Ectodermal cell (in vitro differentiated cells): Measurements from ENCODE around the gene LRP11. TPM values are rescaled to one million over a fixed set of nuclear protein-coding genes. Genes with fewer than 3 reads are reported as not detected.
"Not testable (repeated sequence)": the region's sequence is repeated elsewhere in the genome, so short reads cannot be mapped to it uniquely, and the experiment has no call there.

Experiments used
- H3K27ac ChIP-seq: 2 replicates; pipeline ENCODE4 v1.7.0; 2013; ENCODE audit warnings: mild to moderate bottlenecking, low read depth, low read length; ENCODE audit not compliant: insufficient read depth, poor library complexity, severe bottlenecking
- H3K27me3 ChIP-seq: 2 replicates; pipeline ENCODE4 v1.7.0; 2013; ENCODE audit warnings: mild to moderate bottlenecking, low read length; ENCODE audit not compliant: insufficient read depth, control insufficient read depth, poor library complexity, severe bottlenecking
- H3K36me3 ChIP-seq: one replicate; pipeline ENCODE4 v1.7.0; 2013; ENCODE audit warnings: low read length; ENCODE audit not compliant: control insufficient read depth, insufficient read depth
- H3K4me1 ChIP-seq: one replicate; pipeline ENCODE4 v1.7.0; 2013; ENCODE audit warnings: low read length; ENCODE audit not compliant: control insufficient read depth, insufficient read depth
- H3K4me3 ChIP-seq: 2 replicates; pipeline ENCODE4 v1.7.0; 2013; ENCODE audit warnings: low read depth, low read length, control low read depth; ENCODE audit not compliant: insufficient read depth
- H3K9me3 ChIP-seq: 2 replicates; pipeline ENCODE4 v1.7.0; 2013; ENCODE audit warnings: mild to moderate bottlenecking, low read length, moderate library complexity; ENCODE audit not compliant: control insufficient read depth
- WGBS, 2 experiments: methylation state at CpG; one replicate each; pipeline ENCODE4 v1.1.7; 2013; ENCODE audit warnings: missing lambda C conversion rate in 2 of 2; 5-methylcytosine and 5-hydroxymethylcytosine counted together
- polyA plus RNA-seq, 4 experiments: library from polyadenylated mRNA; stranded (reverse); fragments of 50-300 nt; gene quantifications; one replicate each; pipeline ENCODE4 v1.2.3, GENCODE V29; 2013

Gene LRP11, protein sequence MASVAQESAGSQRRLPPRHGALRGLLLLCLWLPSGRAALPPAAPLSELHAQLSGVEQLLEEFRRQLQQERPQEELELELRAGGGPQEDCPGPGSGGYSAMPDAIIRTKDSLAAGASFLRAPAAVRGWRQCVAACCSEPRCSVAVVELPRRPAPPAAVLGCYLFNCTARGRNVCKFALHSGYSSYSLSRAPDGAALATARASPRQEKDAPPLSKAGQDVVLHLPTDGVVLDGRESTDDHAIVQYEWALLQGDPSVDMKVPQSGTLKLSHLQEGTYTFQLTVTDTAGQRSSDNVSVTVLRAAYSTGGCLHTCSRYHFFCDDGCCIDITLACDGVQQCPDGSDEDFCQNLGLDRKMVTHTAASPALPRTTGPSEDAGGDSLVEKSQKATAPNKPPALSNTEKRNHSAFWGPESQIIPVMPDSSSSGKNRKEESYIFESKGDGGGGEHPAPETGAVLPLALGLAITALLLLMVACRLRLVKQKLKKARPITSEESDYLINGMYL
- 2.6 TPM for polyA plus RNA-seq (2013, experiment 1 of 4)
- polyA plus RNA-seq (2013, experiment 2 of 4), result 2.3 TPM
- polyA plus RNA-seq (2013, experiment 3 of 4), result 4.2 TPM
- 4.2 TPM for polyA plus RNA-seq (2013, experiment 4 of 4)

DNA sequence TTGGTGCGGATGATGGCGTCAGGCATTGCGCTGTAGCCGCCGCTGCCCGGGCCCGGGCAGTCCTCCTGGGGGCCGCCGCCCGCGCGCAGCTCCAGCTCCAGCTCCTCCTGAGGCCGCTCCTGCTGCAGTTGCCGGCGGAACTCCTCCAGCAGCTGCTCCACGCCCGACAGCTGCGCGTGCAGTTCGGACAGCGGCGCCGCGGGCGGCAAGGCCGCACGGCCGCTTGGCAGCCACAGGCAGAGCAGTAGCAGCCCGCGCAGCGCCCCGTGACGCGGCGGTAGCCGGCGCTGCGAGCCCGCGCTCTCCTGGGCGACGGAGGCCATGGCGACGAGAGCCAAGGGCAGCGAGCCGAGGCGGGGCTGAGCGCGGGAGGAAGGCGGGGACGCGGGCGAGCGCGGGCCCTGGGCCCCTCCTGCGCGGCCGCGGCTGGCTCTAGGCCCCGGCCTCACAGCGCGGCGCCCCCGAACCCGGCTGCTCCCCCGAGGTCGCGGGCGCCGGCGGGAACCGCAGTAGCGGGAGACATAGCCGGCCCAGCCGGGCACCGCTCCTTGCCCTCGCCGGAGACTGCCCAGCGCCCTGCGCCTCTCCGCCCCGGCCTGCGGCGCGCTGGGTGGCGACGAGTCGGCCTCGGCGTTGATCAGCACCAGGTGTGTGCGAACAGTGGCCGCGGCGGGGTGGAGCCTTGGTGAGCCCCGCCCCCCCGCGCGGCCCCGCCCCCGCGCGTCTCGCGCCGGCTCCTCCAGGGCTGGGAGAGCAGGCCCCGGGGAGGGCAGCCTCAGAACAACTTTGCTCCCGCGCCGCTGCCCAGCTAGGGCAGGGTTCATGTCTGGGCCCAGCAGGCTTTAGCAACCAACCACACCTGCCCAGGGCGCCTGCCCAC is at the start of gene LRP11:
LRP11 (minus strand) TSS at position 662 of the 880 bp plus-strand sequence; CDS start at position 323, 339 bp downstream.
- Histone ChIP-seq H3K9me3 (no peaks in the 10 kb centered on the region), H3K27ac (no peak within 1 kb of the TSS), H3K4me1 (no peaks in the 10 kb centered on the region), H3K27me3 (peaks cover 37% of the 10 kb centered on the region), H3K4me3 (peak within 1 kb of the TSS; percentile 53), H3K36me3 (no peaks in the 10 kb centered on the region)
- 0% methylated on average over 110 of the region's 110 CpGs for WGBS, 2 experiments

DNA sequence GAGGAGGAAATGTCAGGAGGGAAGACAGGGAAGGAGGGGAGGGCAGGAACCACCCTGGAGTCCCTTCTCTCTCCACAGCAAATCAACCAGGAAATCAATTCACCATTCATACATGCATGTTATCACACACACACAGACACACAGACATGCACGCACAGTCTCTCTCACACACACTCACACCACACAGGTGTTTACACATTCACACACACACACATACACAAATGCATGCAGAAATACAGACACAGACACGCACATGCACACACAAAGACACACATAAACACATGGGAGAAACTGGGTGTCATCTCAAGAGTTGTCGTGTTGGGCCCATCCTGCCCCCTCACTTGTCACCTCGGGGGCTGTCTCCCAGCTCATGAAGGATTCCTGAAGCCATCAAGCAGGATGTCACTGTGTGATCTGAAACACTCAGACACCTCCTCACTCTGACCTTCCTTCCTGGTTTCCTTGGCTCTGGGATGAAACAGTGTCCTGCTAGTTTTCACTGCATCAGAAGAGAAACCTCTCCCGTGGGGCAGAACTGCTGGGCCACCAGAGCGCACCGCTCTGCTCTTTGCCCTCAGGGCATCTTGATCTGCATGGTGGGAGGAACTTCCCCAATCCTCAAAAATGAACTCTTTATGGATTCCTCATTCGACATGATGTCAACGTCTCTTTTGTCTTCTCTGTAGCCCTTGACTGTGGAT is 49.5 kb upstream of the LRP11 start:
- Histone ChIP-seq H3K27ac (no peak overlapping the region), H3K4me3 (no peak overlapping the region), H3K4me1 (no peaks in the 10 kb centered on the region), H3K36me3 (no peaks in the 10 kb centered on the region), H3K27me3 (peaks cover 10% of the 10 kb centered on the region), H3K9me3 (peaks cover 4% of the 10 kb centered on the region)
- 73 to 77% methylated on average over 9 of the region's 9 CpGs for WGBS, 2 experiments

DNA sequence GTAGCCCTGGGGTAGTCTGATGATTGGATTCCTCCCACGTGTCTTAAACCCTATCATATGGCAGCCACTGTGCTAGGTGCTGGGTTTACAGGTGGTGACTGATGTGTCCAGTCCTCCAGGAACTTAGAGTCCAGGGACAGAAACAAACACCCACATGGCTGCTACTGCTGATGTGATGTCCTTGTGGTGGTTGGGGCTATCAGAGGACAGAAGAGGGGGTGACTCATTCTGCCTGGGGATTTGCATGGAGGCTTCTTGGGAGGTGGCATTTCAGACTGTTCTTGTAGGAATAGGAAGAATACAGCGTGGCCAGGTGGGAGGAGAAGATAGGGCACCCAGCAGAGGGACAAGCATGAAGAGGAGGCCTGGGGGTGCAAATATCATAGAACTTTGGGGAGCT is 48.9 kb upstream of the LRP11 start:
- no peak overlapping the region for H3K27ac ChIP-seq
- 63 to 67% methylated on average over 2 of the region's 2 CpGs for WGBS, 2 experiments

DNA sequence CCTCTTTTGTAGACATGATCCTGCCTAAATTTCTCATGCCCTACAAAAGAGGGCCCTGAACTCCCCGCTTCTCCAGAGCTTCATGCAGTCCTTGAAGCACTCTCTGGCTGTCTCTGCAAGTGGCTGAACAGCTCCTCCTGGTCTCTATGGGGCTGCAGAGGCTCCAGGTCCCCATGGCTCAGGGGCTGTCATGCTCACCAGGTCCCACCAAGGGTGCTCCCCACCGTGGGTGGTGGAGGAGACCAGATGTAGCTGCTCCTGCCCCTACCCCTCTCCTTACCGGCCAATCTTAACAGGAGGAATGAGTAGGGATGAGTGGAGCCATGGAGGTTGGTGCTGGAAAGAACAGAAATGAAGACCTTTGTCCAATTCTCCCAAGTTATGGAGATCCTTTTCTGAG is 48.5 kb upstream of the LRP11 start:
- H3K27ac ChIP-seq, H3K9me3 ChIP-seq, H3K4me3 ChIP-seq, H3K4me1 ChIP-seq, H3K27me3 ChIP-seq, H3K36me3 ChIP-seq: not testable (repeated sequence)
- WGBS, 2 experiments, result 75 to 82% methylated on average over 3 of the region's 3 CpGs

More for the DNA sequence above, 48.9 kb upstream of the LRP11 start:
- Histone ChIP-seq H3K36me3 (no peaks in the 10 kb centered on the region), H3K4me1 (no peaks in the 10 kb centered on the region), H3K9me3 (peaks cover 4% of the 10 kb centered on the region), H3K27me3 (peaks cover 10% of the 10 kb centered on the region), H3K4me3 (no peak overlapping the region)

DNA sequence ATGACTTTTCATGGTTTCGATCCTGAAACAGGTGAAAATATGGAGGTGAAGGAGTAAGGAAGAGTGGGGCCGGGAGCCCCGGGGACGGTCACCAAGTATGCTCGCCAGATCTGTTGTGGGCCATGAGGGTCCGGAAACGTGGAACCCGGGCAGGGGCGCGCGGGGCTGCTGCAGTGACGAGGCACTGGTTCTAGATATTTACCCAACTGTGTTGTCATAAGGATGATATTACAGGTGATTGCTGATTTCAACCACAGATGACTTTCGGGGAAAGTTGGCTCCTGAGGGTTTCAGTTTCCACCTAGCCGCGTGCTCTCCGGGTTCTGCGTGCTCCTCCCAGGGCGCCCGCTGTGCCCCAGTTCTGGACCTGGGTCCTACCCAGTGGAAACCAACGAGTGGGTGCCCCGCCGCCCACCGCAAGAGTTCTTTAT is 46.6 kb upstream of the LRP11 start:
- Histone ChIP-seq H3K4me3 (no peak overlapping the region), H3K4me1 (no peaks in the 10 kb centered on the region), H3K9me3 (peaks cover 4% of the 10 kb centered on the region), H3K36me3 (no peaks in the 10 kb centered on the region), H3K27me3 (peaks cover 6% of the 10 kb centered on the region), H3K27ac (no peak overlapping the region)
- WGBS, 2 experiments, result 92 to 94% methylated on average over 23 of the region's 23 CpGs

DNA sequence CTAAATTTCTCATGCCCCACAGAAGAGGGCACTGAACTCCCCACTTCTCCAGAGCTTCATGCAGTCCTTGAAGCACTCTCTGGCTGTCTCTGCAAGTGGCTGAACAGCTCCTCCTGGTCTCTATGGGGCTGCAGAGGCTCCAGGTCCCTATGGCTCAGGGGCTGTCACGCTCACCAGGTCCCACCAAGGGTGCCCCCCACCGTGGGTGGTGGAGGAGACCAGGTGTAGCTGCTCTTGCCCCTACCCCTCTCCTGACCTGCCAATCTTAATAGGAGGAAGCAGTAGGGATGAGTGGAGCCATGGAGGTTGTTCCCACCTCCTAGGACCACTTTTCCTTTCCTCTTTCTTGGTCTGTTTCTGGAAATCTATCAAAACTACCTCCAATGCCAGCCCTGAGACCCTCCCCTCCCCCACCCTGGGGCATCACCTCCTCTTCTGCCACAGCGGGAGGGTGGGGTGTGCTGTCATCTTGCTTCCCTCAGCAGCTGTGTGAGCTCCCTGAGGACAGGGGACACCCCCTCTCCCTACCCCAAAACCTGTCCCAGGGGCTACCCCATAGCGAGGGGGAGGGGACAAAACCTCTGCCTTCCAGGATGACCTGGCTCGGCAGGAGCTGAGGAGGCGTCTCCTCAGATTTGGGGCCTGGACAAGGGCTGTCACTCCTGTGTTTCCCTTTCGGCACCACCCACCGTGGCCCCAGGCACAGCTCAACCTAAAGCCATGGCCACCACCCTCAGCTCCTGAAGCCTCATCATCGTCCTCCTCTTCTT is 45.7 kb upstream of the LRP11 start:
- Histone ChIP-seq H3K4me3 (no peak overlapping the region), H3K27me3 (peaks cover 6% of the 10 kb centered on the region), H3K27ac (no peak overlapping the region), H3K4me1 (no peaks in the 10 kb centered on the region), H3K36me3 (no peaks in the 10 kb centered on the region), H3K9me3 (peaks cover 4% of the 10 kb centered on the region)
- whole genome bisulfite sequencing, 2 experiments, result 85 to 86% methylated on average over 9 of the region's 9 CpGs

DNA sequence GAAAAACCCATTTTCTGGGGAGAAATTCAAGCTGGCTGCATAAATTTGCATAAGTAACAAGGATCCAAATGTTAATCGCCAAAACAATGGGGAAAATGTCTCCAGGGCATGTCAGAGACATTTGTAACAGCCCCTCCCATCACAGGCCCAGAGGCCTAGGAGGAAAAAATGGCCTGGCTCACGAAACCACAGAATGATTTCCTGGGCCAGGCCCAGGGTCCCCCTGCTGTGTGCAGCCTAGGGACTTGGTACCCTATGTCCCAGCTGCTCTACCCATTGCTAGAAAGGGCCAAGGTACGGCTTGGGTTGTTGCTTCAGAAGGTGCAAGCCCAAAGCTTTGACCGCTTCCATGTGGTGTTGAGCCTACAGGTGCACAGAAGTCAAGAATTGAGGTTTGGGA is 44.3 kb upstream of the LRP11 start:
- not testable (repeated sequence) for H3K27ac ChIP-seq, H3K4me1 ChIP-seq, H3K4me3 ChIP-seq, H3K27me3 ChIP-seq, H3K36me3 ChIP-seq, H3K9me3 ChIP-seq
- WGBS, 2 experiments, result 63 to 72% methylated on average over 4 of the region's 4 CpGs

DNA sequence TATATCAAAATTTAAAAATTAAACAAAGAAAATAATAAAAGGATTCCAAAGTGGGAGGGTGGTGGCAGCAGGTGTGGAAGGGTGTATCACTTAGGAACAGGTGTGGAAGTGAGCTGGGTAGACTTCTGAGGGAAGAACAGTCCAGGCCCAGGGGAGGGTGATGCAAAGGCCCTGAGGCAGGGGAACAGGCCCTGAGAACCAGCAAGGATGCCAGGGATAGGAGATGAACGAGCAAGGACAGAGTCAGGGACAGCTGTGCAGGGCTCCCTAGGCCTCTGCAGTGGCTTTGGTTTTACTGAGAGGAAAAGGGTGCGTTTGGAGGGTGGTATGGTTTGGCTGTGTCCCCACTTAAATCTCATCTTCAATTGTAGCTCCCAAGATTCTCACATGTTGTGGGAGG is 43.2 kb upstream of the LRP11 start:
- no peaks in the 10 kb centered on the region for H3K27me3 ChIP-seq
- no peaks in the 10 kb centered on the region for H3K36me3 ChIP-seq
- no peak overlapping the region for H3K27ac ChIP-seq
- no peaks in the 10 kb centered on the region for H3K4me1 ChIP-seq
- H3K4me3 ChIP-seq, result no peak overlapping the region
- 80 to 82% methylated on average over 2 of the region's 2 CpGs for WGBS, 2 experiments
- H3K9me3 ChIP-seq, result peaks cover 4% of the 10 kb centered on the region

DNA sequence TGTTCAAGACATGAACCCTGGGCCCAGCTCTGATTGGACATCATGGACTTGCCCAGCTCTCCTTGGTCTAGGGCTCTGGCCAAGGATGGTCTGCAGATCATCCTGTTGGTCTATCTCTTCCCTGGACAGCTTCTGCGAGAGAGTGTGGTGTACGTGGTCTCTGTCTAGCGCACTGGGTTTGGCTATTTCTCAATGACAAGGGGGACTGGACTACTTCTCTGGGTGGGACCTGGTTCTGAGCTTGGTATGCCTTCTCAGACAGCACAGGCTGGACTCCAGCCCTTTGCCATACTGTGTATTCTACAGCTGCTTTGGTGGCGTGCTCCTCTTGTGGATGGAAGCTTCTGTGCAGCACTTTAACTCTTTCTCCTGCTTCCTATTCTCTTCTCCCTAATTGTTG is 42.2 kb upstream of the LRP11 start:
- Histone ChIP-seq H3K36me3 (no peaks in the 10 kb centered on the region), H3K4me1 (no peaks in the 10 kb centered on the region), H3K9me3 (peaks cover 4% of the 10 kb centered on the region), H3K27ac (no peak overlapping the region), H3K4me3 (no peak overlapping the region), H3K27me3 (no peaks in the 10 kb centered on the region)
- 94 to 95% methylated on average over 4 of the region's 4 CpGs for WGBS, 2 experiments
